H1 (cell line): ENCODE results near the gene SEZ6. TPM values are rescaled to one million over a fixed set of nuclear protein-coding genes. Genes with fewer than 3 reads are reported as not detected.

ENCODE experiments used
- CTCF ChIA-PET: fragments of 300-600 bp; sonication (Branson Sonifier 250); formaldehyde crosslinking; loops from one replicate; lab custom pipeline; 2021; ENCODE audit not compliant: partially characterized antibody; lab: Charles Lee
- POLR2A ChIA-PET: fragments of 300-600 bp; sonication (Branson Sonifier 250); formaldehyde crosslinking; loops from one replicate; lab custom pipeline; 2021; ENCODE audit warnings: inconsistent platforms; ENCODE audit not compliant: partially characterized antibody; lab: Charles Lee
- DNase-seq, 2 experiments: peaks; one replicate each; pipeline versions ENCODE4 v3.0.0 to v3.0.0-alpha.2; 2010 to 2022; ENCODE audit warnings: low spot score in 2 of 2, low read depth in 1 of 2, mixed read lengths in 1 of 2
- FAIRE-seq: peaks from 2 replicates; lab custom pipeline; 2011; peaks lifted over from hg19 to GRCh38; lab: Jason Lieb, UNC
- H2AFZ ChIP-seq: 2 replicates; pipeline ENCODE4 v1.8.1; 2012; ENCODE audit warnings: low read length, inconsistent platforms
- H2AK5ac ChIP-seq: 2 replicates; pipeline ENCODE4 v1.6.1; 2013; ENCODE audit warnings: low read depth, low read length
- H2BK120ac ChIP-seq: replicated peaks from 2 replicates; pipeline ENCODE3; 2013; ENCODE audit warnings: low read depth, low read length, inconsistent platforms
- H2BK12ac ChIP-seq: 2 replicates; pipeline ENCODE4 v1.6.1; 2013; ENCODE audit warnings: low read depth, low read length
- H2BK15ac ChIP-seq: 2 replicates; pipeline ENCODE4 v1.6.1; 2013; ENCODE audit warnings: low read length
- H2BK20ac ChIP-seq: 2 replicates; pipeline ENCODE4 v1.6.1; 2013; ENCODE audit warnings: low read length
- H2BK5ac ChIP-seq: 2 replicates; pipeline ENCODE4 v1.6.1; 2013; ENCODE audit warnings: low read depth, low read length
- H3K14ac ChIP-seq: 2 replicates; pipeline ENCODE4 v1.6.1; 2013; ENCODE audit warnings: inconsistent platforms; ENCODE audit not compliant: insufficient read length
- H3K18ac ChIP-seq: 2 replicates; pipeline ENCODE4 v1.6.1; 2013; ENCODE audit warnings: low read length; ENCODE audit errors: extremely low read depth
- H3K23ac ChIP-seq: 2 replicates; pipeline ENCODE4 v1.6.1; 2013; ENCODE audit warnings: inconsistent platforms; ENCODE audit not compliant: insufficient read length
- H3K23me2 ChIP-seq: 2 replicates; pipeline ENCODE4 v1.6.1; 2013; ENCODE audit warnings: low read depth, low read length
- H3K27ac ChIP-seq: 2 replicates; pipeline ENCODE4 v1.6.1; 2011; ENCODE audit warnings: low read depth, low read length, inconsistent platforms
- H3K27me3 ChIP-seq, 4 experiments: replicated peaks in 1 of 4; 1 replicate in 1 of 4; 2 replicates in 3 of 4; pipeline versions ENCODE4 v1.6.1 to v1.8.1; 2011 to 2013; ENCODE audit warnings: low read length in 3 of 4, mild to moderate bottlenecking in 3 of 4, inconsistent platforms in 2 of 4, mixed read lengths in 2 of 4, moderate library complexity in 1 of 4; ENCODE audit not compliant: control insufficient read depth in 3 of 4, insufficient read depth in 3 of 4; ENCODE audit errors: extremely low read depth in 1 of 4
- H3K36me3 ChIP-seq, 4 experiments: 2 replicates each; pipeline versions ENCODE4 v1.6.1 to v1.8.1; 2011 to 2013; ENCODE audit warnings: mild to moderate bottlenecking in 4 of 4, low read length in 3 of 4, moderate library complexity in 2 of 4, control low read depth in 1 of 4, inconsistent platforms in 1 of 4; ENCODE audit not compliant: insufficient read depth in 4 of 4, control insufficient read depth in 2 of 4
- H3K4ac ChIP-seq: replicated peaks from 2 replicates; pipeline ENCODE3; 2013; ENCODE audit warnings: low read length, low read depth, mixed read lengths, inconsistent platforms; ENCODE audit not compliant: insufficient read length
- H3K4me1 ChIP-seq, 4 experiments: replicated peaks in 1 of 4; 1 replicate in 1 of 4; 2 replicates in 3 of 4; pipeline versions ENCODE4 v1.6.1 to v1.8.1; 2011 to 2013; ENCODE audit warnings: low read length in 3 of 4, inconsistent platforms in 2 of 4, mixed read lengths in 1 of 4; ENCODE audit not compliant: insufficient read depth in 4 of 4, control insufficient read depth in 3 of 4
- H3K4me2 ChIP-seq, 2 experiments: 2 replicates each; pipeline versions ENCODE4 v1.6.1 to v1.8.1; 2011 to 2013; ENCODE audit warnings: low read depth in 2 of 2, low read length in 2 of 2, control low read depth in 1 of 2, inconsistent platforms in 1 of 2, mild to moderate bottlenecking in 1 of 2; ENCODE audit not compliant: insufficient read depth in 1 of 2
- H3K4me3 ChIP-seq, 4 experiments: fragments of 200-600, 300-600 bp in 1 of 4; sonication (generic), shearing (Covaris generic), sonication (Bioruptor Twin) in 1 of 4; 2 replicates each; pipeline versions ENCODE4 v1.5.1 to v1.8.1; 2011 to 2016; ENCODE audit warnings: low read length in 4 of 4, low read depth in 3 of 4, control low read depth in 2 of 4, inconsistent platforms in 2 of 4, mild to moderate bottlenecking in 2 of 4, mixed read lengths in 1 of 4, moderate library complexity in 1 of 4; ENCODE audit not compliant: insufficient read depth in 2 of 4; ENCODE audit errors: extremely low read depth in 1 of 4
- H3K56ac ChIP-seq: replicated peaks from 2 replicates; pipeline ENCODE3; 2013; ENCODE audit warnings: low read depth, mild to moderate bottlenecking, mixed read lengths, low read length, inconsistent platforms; ENCODE audit not compliant: insufficient read length
- H3K79me1 ChIP-seq: 2 replicates; pipeline ENCODE4 v1.6.1; 2013; ENCODE audit warnings: low read depth, low read length, control low read depth
- H3K79me2 ChIP-seq, 2 experiments: 2 replicates each; pipeline versions ENCODE4 v1.6.1 to v1.8.1; 2012 to 2013; ENCODE audit warnings: low read length in 2 of 2, mild to moderate bottlenecking in 2 of 2, inconsistent platforms in 1 of 2; ENCODE audit not compliant: insufficient read depth in 2 of 2, control insufficient read depth in 1 of 2
- H3K9ac ChIP-seq, 4 experiments: replicated peaks in 1 of 4; 1 replicate in 1 of 4; 2 replicates in 3 of 4; pipeline versions ENCODE4 v1.6.1 to v1.8.1; 2011 to 2013; ENCODE audit warnings: low read depth in 3 of 4, low read length in 3 of 4, control low read depth in 2 of 4, mild to moderate bottlenecking in 2 of 4, moderate library complexity in 2 of 4, inconsistent platforms in 1 of 4; ENCODE audit errors: extremely low read depth in 1 of 4
- H3K9me3 ChIP-seq, 2 experiments: 2 replicates each; pipeline versions ENCODE4 v1.6.1 to v1.8.1; 2012 to 2013; ENCODE audit warnings: mild to moderate bottlenecking in 2 of 2, moderate library complexity in 2 of 2, control low read depth in 1 of 2, inconsistent platforms in 1 of 2, low read depth in 1 of 2, low read length in 1 of 2, mixed read lengths in 1 of 2; ENCODE audit not compliant: insufficient read depth in 2 of 2
- H4K20me1 ChIP-seq, 2 experiments: replicated peaks in 1 of 2; 2 replicates each; pipeline versions ENCODE3 to v1.8.1; 2011 to 2013; ENCODE audit warnings: inconsistent platforms in 2 of 2, low read length in 2 of 2, mild to moderate bottlenecking in 1 of 2; ENCODE audit not compliant: insufficient read depth in 2 of 2, control insufficient read depth in 1 of 2
- H4K5ac ChIP-seq: 2 replicates; pipeline ENCODE4 v1.6.1; 2013; ENCODE audit warnings: low read length, low read depth, mixed read lengths, inconsistent platforms; ENCODE audit not compliant: insufficient read length
- H4K8ac ChIP-seq: 2 replicates; pipeline ENCODE4 v1.8.0; 2013; ENCODE audit warnings: mild to moderate bottlenecking, moderate library complexity, low read length, inconsistent platforms; ENCODE audit not compliant: insufficient read depth; ENCODE audit errors: extremely low read depth
- H4K91ac ChIP-seq: replicated peaks from 2 replicates; pipeline ENCODE3; 2013; ENCODE audit warnings: low read length, mixed read lengths, inconsistent platforms; ENCODE audit not compliant: insufficient read length
- EGR1 ChIP-seq: IDR thresholded peaks from 2 replicates; pipeline ENCODE4 v1.6.1; 2011; ENCODE audit warnings: low read depth, low read length, borderline replicate concordance
- RNF2 ChIP-seq: fragments of 200-900, 300-1000 bp; sonication (generic); IDR thresholded peaks from 2 replicates; pipeline ENCODE4 v1.7.1; 2016; ENCODE audit warnings: borderline replicate concordance, low read depth, mild to moderate bottlenecking, antibody characterized with exemption, low read length; ENCODE audit not compliant: poor library complexity, severe bottlenecking; ENCODE audit errors: missing control alignments
- TEAD4 ChIP-seq: IDR thresholded peaks from 2 replicates; pipeline ENCODE4 v1.6.1; 2012; ENCODE audit warnings: low read depth, low read length, inconsistent platforms, mixed read lengths
- YY1 ChIP-seq: IDR thresholded peaks from 2 replicates; pipeline ENCODE4 v1.6.1; 2011; ENCODE audit warnings: low read depth, mild to moderate bottlenecking, low read length
- WGBS, 2 experiments: shearing (Covaris generic) in 1 of 2; methylation state at CpG; one replicate each; pipeline versions ENCODE4 v1.1.6 to v1.1.7; 2013 to 2015; ENCODE audit warnings: low lambda C conversion rate in 2 of 2, mixed read lengths in 2 of 2, inconsistent platforms in 1 of 2, low coverage in 1 of 2, missing lambda C conversion rate in 1 of 2; ENCODE audit not compliant: insufficient replicate concordance in 2 of 2, insufficient coverage in 1 of 2, insufficient read length in 1 of 2; ENCODE audit errors: extremely low coverage in 1 of 2, missing lambda C conversion rate in 1 of 2; 5-methylcytosine and 5-hydroxymethylcytosine counted together
- polyA plus RNA-seq, 7 experiments: library from polyadenylated mRNA; depleted of rRNA in 3 of 7; stranded (reverse) in 5 of 7; unstranded in 2 of 7; fragments of >200 nt in 5 of 7; fragments of 200-250 nt in 2 of 7; gene quantifications; 1 replicate in 5 of 7; 2 replicates in 1 of 7; 4 replicates in 1 of 7; pipeline versions ENCODE4 v1.2.1 to v1.2.3, GENCODE V29; 2011 to 2013; ENCODE audit warnings: missing spikeins in 2 of 7, mixed read lengths in 2 of 7
- total RNA-seq: library from RNA; stranded (reverse); fragmentation: NEBNext Ultra II Directional; extraction: Animal tissue kit (Norgen Biotek cat#: 25700); gene quantifications from 2 replicates; pipeline ENCODE4 v1.2.1, GENCODE V29; 2021

The SEZ6 gene
- total and polyA plus RNA-seq, 2 of the 8 experiments (the other 6 are each of a cell fraction or from before 2014, with no cell fraction given) = 6.9 to 16.1 TPM

DNA sequence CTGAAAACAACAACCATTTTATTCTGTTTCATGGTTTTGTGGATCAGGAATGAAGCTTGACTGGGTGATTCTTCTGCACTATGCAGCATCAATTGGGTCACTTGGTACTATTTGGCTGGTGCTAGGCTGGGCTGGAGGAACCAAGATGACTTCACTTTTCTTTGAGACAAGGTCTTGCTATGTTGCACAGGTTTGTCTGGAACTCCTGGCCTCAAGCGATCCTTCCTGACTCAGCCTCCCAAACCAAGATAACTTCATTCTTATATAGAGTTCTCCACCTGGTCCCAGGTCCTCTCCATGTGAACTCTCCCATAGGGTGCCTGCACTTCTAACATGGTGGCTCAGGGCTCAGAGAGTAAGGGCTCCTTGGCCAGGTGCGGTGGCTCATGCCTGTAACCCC lies 35.3 kb upstream of the SEZ6 start:
- H3K56ac ChIP-seq = no peak overlapping the region
- no peak overlapping the region for H2AFZ ChIP-seq
- H3K4ac ChIP-seq = peak overlapping the region; percentile 24
- H4K5ac ChIP-seq = no peak overlapping the region
- peaks cover 4% of the 10 kb centered on the region; the same call in 1 of the 2 replicates for H3K23me2 ChIP-seq
- peak overlapping the region; percentile 82; the same call in 1 of the 2 replicates for H2BK15ac ChIP-seq
- ChIA-PET POLR2A (interaction anchor here (1.3 to 2.0 kb wide), 2 partner anchors 10 to 72 kb away, joined by 3 to 4 read pairs; no protein-coding TSS in a partner anchor), CTCF (interaction anchor here (2.1 to 4.8 kb wide), 6 partner anchors 19 to 75 kb away, joined by 6 to 23 read pairs (median 10); no protein-coding TSS in a partner anchor)
- H3K4me1 ChIP-seq = peaks cover 17 to 37% (median 27%) of the 10 kb centered on the region in 4 experiments
- 0 out of 2 replicates have a peak, but pooled peaks cover 2% of the 10 kb centered on the region for H3K79me1 ChIP-seq
- H2BK20ac ChIP-seq = peak overlapping the region; percentile 100
- peak overlapping the region; percentile 10 for H2BK120ac ChIP-seq
- H2BK12ac ChIP-seq = peak overlapping the region; percentile 95; the same call in 1 of the 2 replicates
- no peak overlapping the region for H3K9ac ChIP-seq
- peaks cover 0 to 10% (median 1%) of the 10 kb centered on the region in 4 experiments; a peak in 3 of 8 replicates for H3K36me3 ChIP-seq
- FAIRE-seq = no peak
- peak overlapping the region; percentile 48 for H4K91ac ChIP-seq
- H3K79me2 ChIP-seq = peaks cover 0 to 6% of the 10 kb centered on the region in 2 experiments; a peak in 1 of 4 replicates
- H3K27me3 ChIP-seq = no peaks in the 10 kb centered on the region
- H3K23ac ChIP-seq = no peak overlapping the region
- peak overlapping the region; percentile 98 for H2AK5ac ChIP-seq
- no peaks in the 10 kb centered on the region for H3K9me3 ChIP-seq
- no peak overlapping the region for H3K27ac ChIP-seq
- peak overlapping the region; percentile 89 for H3K18ac ChIP-seq
- no peak for TF ChIP-seq TEAD4
- TF ChIP-seq EGR1 = no peak
- TF ChIP-seq RNF2 = no peak
- no peak for TF ChIP-seq YY1
- peak overlapping the region; percentile 98; the same call in 1 of the 2 replicates for H2BK5ac ChIP-seq
- no peaks in the 10 kb centered on the region for H4K20me1 ChIP-seq
- H4K8ac ChIP-seq = no peak overlapping the region
- DNase-seq = no peak
- no peak overlapping the region for H3K4me3 ChIP-seq
- no peak overlapping the region for H3K14ac ChIP-seq
- WGBS, 2 experiments = 92% methylated on average over 2 of the region's 2 CpGs; no CpG with 5 or more reads in 1 of the 2 experiments
- H3K4me2 ChIP-seq = no peak overlapping the region
